Islet of Langerhans (tissue), 1 donor: ENCODE measurements around the gene ATP2A3.

Experiments
- FAIRE-seq: peaks from one replicate; lab custom pipeline; 2011; peaks lifted over from hg19 to GRCh38; lab: Jason Lieb, UNC

ATP2A3 gene

DNA sequence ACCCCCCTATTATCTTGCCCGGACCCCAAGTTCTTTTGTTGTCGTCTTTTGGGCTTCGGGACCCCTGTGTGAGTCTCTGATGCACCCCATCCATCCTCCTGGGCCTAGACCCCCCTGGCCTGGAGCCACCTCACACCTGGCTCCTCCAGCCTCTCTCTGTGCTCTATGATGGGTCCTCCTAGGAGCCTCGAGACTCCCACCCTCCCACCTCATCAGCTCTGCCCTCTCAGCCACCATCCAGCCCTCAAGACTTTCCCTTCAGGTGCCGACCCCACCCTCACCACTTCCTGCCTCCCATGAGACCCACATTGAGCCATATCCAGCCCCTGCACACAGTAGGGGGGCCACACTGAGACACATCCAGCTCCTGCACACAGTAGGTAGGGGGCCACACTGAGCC, 8.7 kb upstream of the ATP2A3 start:
- FAIRE-seq, result no peak

DNA sequence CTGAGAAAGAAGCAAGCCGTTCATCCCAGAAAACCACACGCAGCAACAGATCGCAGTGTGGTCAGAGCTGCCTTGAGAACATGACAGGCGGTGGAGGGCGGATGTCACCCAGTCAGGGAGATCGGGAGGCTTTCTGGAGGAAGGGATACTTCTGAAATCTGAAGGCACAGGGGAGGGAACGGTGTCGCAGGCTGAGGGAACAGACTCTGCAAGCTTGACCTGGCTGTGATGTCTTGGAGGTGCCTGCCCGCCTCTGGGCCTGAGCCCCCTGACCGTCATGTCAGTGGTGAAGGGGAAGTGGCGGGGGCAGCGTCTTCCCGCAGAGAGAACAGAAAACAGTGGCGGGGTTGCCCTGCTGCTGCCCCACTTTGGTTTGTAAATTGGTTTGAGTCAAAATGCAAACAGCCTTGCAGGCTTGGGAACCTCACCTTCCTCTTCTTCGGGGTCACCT, 8.1 kb upstream of the ATP2A3 start:
- no peak for FAIRE-seq

GRCh38 chr17:3970668-3971067, 6.4 kb upstream of the ATP2A3 start:
- FAIRE-seq, result no peak

GRCh38 chr17:3969963-3970362, 5.7 kb upstream of the ATP2A3 start:
- FAIRE-seq, result no peak

DNA sequence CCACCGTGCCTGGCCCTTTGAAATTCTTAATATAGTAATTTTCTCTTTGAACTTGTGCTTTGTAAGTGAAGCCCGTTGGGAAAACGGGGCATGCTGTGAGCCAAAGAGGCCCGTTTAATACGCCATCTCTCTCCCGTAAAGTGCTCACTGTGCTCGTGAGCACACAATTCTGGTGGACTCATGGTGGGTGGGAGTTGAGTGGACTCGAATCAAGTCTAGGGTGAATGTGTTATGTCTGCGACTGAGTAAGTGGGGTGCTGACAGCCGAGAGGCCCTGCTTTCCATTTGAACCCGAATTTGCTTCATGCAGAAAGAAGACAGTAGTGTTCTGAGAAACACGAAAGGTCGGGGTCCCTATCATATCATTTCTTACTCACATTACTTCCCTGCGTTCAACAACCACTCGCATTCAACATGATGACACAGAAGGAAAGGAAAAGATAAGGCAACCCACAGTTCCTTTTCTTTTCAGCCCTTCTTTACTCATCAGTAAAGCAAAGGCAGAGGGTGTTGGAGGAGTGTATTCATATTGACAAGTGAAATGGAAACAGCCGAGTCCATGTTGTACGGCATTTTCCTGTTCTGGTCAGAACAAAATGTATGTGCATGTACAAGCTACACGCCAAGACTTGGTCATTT, 4.8 kb upstream of the ATP2A3 start:
- FAIRE-seq, result no peak

- FAIRE-seq, result no peak
Measured at GRCh38 chr17:3968015-3968414, 3.8 kb upstream of the ATP2A3 start.

DNA sequence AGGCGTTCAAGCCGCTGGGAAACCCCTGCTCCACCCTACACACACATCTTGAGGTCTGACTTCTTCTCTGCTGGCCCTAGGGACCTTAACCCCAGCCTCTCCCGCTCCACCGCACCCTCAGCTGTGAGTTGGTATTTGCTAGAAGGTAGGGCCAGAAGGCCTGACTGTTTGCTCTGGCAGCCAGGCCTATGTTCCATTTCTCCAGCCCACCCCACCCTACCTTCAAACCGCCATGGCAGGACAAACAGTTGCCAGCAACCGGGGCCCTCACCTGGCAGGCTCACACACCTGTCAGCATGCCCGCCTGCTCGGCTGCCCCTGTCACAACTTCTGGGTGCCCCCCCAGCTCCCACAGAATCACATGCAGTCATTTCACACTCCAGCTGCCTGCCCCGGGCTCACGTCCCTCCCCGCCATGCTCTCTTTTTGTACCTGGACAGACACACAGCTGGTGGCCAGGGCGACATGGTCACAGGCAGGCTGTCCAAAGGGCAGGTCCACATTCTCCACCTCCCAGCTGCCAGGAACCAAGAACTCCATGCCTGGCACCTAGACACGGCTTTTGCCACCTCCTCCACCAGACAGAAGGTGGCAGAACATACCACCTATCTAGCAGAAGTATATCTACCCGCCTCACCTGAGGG, 2.6 kb upstream of the ATP2A3 start:
- FAIRE-seq, result no peak

GRCh38 chr17:3965118-3965800, 1.0 kb upstream of the ATP2A3 start:
- peak; percentile 24 for FAIRE-seq

- no peak for FAIRE-seq
Measured at GRCh38 chr17:3963237-3964201, 718 bp downstream of the ATP2A3 start.

- no peak for FAIRE-seq
Measured at GRCh38 chr17:3962965-3963236, 1.3 kb downstream of the ATP2A3 start.

DNA sequence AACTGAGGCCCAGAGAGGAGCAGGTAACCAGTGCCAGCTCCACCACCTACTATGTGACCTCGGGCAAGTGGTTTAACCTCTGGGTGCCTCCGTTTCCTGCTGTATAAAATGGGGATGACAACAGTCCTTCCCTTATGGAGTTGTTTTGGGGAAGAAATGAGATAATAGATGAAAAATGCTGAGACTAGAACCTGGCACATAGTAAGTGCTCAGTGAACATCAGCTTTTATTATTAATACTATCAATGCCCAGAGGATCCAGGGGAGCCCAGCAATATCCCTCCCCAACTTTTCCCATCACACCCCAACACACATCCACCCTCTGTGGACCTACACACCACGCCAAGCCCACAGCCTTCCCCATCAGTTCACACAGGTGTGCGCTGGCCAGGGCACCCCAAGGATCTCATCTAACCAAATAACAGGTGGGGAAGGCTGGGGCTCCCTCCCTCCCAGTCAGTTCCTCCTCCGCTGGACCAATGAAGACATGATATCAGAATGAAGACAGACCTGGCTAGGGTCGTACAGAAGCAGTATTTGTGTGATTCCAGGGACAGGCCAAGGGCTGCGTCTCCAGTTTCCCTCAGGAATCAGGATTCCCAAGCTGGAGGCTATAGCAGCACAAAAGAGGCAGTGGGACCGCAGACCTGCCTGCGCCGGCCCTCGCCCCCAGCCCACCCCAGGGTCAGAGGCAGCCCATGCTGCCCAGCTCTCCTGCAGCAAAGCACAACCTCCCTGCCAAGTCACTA, 1.8 kb downstream of the ATP2A3 start:
- FAIRE-seq, result no peak

- FAIRE-seq, result no peak
Measured at GRCh38 chr17:3961564-3962047, 2.6 kb downstream of the ATP2A3 start.

GRCh38 chr17:3960764-3961163, 3.5 kb downstream of the ATP2A3 start:
- peak; percentile 9 for FAIRE-seq

- FAIRE-seq, result no peak
Measured at GRCh38 chr17:3959921-3960601, 4.2 kb downstream of the ATP2A3 start.

DNA sequence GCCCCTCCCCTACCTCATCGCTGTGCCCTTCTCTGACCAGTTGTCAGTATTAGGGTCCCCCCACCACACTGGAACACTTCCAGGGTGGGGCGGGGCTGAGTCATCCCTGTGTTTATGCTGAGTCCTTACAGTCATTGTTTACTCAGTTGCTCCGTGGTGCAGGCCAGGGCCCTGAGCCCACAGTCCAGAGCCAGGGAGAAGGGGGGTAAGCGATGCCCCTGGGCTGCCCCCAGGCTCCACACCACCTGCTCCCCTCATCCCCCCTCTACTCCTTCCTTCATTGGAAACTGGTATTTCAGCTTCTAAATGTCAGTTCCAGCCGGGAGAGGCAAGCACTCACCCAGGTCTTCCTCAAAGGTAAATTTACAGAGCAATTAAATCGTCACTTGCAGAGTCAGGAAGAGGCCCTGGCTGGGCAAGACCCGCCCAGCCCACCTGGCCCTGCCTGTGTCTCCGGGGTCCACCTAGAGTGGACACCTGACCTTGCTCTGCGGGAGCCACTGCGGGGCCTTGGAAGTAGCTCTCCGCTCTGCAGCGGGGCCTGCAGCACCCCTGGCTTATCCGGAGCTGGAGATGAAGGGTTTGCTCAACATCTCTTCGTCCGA, 4.8 kb downstream of the ATP2A3 start:
- FAIRE-seq, result peak; percentile 65

DNA sequence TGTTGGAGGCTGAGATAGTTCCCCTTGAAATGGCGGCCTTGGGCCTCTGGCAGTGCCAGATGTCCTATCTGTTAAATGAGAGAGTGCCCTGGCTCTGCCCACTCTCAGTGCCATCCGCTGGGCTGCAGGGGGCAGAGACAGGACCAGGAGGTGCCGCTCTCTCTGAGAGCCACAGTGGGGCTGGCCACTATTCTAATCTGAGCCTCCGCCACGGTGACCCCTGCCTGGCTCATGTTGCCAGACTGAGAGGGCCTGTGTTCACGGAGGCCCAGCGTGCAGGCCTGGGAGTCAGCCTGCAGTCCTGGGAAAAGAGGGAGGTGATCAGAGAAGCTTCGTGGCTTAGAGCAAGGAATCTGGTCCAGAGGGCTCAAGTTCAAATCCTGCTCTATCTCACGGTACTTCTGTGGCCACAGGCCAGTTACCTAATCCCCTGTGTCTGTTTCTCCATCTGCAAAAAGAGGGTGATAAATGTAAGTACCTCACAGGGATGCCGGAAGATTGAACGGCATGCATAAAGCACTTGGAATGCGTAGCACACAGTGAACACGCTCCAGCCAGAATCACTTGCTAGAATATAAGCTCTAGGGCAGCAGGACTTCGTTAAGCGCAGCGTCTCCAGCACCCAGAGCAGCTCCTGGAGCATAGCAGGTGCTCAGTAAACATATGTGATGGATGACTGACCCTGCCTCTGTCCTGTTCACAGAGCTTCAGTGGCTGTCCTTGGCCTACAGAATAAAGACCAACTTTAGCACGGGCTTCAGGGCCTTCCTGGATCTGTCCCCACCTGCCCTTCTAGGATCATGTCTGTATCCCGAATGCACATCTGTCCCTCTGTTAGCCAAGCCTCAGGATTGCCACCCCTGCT, 6.3 kb downstream of the ATP2A3 start:
- no peak for FAIRE-seq

- FAIRE-seq, result no peak
Measured at GRCh38 chr17:3956983-3957382, 7.3 kb downstream of the ATP2A3 start.

DNA sequence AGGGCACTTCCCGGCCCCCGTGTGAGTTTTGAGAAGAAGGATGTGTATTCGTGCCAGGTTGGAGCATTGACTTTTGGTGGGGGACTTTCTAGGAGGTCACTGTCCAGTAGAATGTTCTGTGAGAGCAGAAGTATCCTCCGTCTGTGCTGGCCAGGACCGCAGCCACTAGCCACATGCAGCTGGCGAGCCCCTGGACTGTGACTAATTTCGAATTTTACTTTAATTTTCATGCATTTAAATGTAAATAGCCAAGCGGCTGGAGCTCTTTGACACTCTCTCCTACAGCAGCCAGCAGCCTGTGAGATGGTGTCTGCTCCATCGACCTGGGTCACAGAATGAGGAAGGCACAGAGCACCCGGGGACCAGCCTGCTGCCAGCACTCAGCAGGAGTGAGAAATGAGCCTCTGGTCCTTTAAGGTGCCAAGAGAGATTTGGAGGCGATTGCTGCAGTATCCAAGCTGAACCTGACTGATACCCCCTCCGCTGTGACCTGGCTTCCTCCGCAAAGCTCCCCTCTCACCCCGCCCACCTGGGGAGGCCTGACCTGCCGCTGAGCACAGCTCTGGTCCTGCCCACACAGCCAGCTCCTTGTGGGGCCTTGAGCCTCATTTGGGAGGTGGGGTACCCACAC, 7.8 kb downstream of the ATP2A3 start:
- no peak for FAIRE-seq

DNA sequence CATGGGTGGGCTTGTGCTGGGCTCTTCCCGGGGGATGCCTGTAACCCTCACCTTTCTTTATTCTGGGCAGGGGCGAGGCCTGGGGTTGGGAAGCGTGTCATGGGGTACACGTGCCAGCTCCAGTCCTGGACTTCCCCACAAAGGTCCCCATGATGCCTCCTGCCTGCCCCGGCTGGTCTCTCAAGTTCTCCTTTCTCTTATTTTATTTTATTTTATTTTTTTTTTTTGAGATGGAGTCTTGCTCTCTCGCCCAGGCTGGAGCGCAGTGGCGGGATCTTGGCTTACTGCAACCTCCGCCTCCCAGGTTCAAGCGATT, 8.6 kb downstream of the ATP2A3 start:
- FAIRE-seq, result no peak
